Activated T-helper 17 cell treated with anti-CD3 and anti-CD28 coated beads, Interleukin-2, amount 50 U/mL, for 72 hours (primary cell): Measurements from ENCODE around the gene EML4. TPM values are rescaled to one million over a fixed set of nuclear protein-coding genes. Genes with fewer than 3 reads are reported as not detected.
A peak's percentile ranks its signal among the peaks of the same experiment; 100 is the strongest.

Experiments used
- ATAC-seq: fragments of 150-1000 bp; cut with Tn5 transposase; replicated peaks from 2 replicates; pipeline ENCODE4 v1.10.0; 2021; ENCODE audit warnings: mild to moderate bottlenecking, moderate library complexity
- H3K27ac Mint-ChIP-seq: one replicate; pipeline ENCODE4 v1.8.0; 2022; ENCODE audit warnings: mixed read lengths
- H3K27me3 Mint-ChIP-seq: one replicate; pipeline ENCODE4 v1.8.0; 2022; ENCODE audit warnings: mixed read lengths
- H3K36me3 Mint-ChIP-seq: one replicate; pipeline ENCODE4 v1.8.0; 2022; ENCODE audit warnings: low read depth, mild to moderate bottlenecking, mixed read lengths
- H3K4me1 Mint-ChIP-seq: one replicate; pipeline ENCODE4 v1.8.0; 2022; ENCODE audit warnings: mixed read lengths
- H3K4me3 Mint-ChIP-seq: one replicate; pipeline ENCODE4 v1.8.0; 2022; ENCODE audit warnings: mild to moderate bottlenecking, mixed read lengths
- H3K9me3 Mint-ChIP-seq: one replicate; pipeline ENCODE4 v1.8.0; 2022; ENCODE audit warnings: mixed read lengths
- total RNA-seq, 2 donors: library from RNA; stranded (reverse); gene quantifications; one replicate each; pipeline ENCODE4 v1.2.3, GENCODE V29; 2022

EML4 gene
- total RNA-seq, 2 donors from 2014 or later = 69.9 to 93.7 TPM

GRCh38 chr2:42228101-42228500, 58.9 kb downstream of the EML4 start:
- H3K4me1 Mint-ChIP-seq = peaks cover 50% of the 10 kb centered on the region
- no peak for ATAC-seq
- H3K27ac Mint-ChIP-seq = no peak overlapping the region
- H3K4me3 Mint-ChIP-seq = no peak overlapping the region
- peaks cover 20% of the 10 kb centered on the region for H3K36me3 Mint-ChIP-seq
- no peaks in the 10 kb centered on the region for H3K27me3 Mint-ChIP-seq
- no peaks in the 10 kb centered on the region for H3K9me3 Mint-ChIP-seq

DNA sequence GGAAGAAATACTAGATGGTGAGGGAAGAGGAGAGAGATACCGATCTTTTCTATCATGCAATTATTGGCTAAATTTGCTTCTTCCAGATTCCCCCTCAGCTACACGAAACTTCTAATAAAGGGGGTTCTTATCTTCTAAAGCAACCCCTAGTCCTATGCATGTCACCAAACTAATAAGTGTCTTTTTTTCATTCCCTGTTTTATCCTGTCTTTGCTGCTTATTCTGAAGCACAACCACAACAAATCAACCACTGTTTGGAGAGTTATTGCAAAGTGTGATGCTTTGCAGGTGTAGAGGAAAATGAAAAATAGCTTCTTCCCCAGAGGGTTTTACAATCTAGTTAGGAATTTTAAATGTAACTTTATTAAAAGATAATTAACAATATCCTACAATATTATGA, 60.8 kb downstream of the EML4 start:
- no peaks in the 10 kb centered on the region for H3K27me3 Mint-ChIP-seq
- H3K9me3 Mint-ChIP-seq = no peaks in the 10 kb centered on the region
- H3K27ac Mint-ChIP-seq = peak overlapping the region; percentile 2
- peaks cover 32% of the 10 kb centered on the region for H3K4me1 Mint-ChIP-seq
- no peak overlapping the region for H3K4me3 Mint-ChIP-seq
- no peak for ATAC-seq
- H3K36me3 Mint-ChIP-seq = peaks cover 8% of the 10 kb centered on the region

DNA sequence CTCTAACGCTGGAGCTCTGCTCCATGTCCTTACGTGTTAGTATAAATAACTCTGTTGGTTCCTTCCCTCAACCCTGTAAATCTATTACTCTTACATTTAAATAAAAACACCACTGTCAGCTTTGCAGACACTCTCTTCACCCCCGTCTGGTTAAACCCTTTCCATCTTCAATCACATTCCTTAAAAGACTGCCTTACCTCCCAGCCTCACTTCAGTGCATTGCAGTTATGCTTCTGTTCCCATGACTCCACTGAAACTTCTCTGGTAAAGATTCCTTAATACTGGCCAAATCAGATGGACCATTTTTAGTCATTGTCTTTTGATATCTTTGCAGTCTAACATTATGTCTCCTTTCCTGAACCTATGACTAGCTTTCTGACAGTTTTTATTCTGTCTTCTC, 61.7 kb downstream of the EML4 start:
- Mint-ChIP-seq H3K4me3 (peak overlapping the region; percentile 38), H3K4me1 (peaks cover 33% of the 10 kb centered on the region), H3K27ac (peak overlapping the region; percentile 1), H3K9me3 (no peaks in the 10 kb centered on the region), H3K27me3 (no peaks in the 10 kb centered on the region), H3K36me3 (peaks cover 6% of the 10 kb centered on the region)
- ATAC-seq = no peak

DNA sequence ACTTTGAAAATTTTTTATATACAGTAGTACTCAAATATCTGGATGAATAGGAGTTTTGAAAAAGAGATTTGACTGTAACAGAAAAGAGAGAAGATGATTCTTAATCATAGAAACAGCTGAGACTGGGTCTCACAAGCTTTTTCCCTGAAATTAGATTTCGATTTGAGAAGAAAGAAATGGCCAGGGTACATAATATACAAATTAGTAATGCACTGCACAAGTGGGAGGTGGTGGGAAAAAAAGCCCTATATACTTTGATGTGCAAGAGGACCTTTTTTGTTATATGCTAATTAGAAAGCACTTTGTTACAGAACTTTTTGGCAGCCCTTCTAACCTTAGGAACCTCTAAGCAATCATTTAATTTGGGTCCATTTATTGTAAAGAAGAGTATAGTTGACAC, 62.9 kb downstream of the EML4 start:
- Mint-ChIP-seq H3K27me3 (no peaks in the 10 kb centered on the region), H3K9me3 (no peaks in the 10 kb centered on the region), H3K4me3 (no peak overlapping the region), H3K36me3 (peaks cover 6% of the 10 kb centered on the region), H3K27ac (no peak overlapping the region), H3K4me1 (peaks cover 34% of the 10 kb centered on the region)
- peak; percentile 85 for ATAC-seq

DNA sequence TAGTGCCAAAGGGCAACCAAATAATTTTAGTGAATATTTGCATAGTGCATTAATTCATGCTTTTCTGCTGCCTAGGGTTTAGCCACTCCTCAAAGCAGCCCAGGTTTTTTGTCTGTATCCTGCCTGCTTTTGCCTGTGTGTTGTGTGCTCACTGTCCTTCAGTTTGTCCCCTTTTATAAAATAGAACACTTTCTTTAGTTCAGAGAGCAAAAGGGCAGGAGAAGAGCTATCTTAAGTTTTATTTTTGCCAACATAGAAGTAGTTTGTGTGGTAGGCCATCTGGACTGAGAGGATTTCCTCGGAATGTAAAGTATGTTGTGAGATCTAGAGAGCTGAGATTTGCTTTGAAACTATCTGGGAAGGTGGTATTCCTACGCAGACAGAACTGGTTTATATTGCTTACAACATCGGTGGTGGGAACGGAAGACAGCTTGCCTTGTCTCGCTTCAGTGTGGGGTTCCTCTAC, 64.9 kb downstream of the EML4 start:
- no peaks in the 10 kb centered on the region for H3K9me3 Mint-ChIP-seq
- H3K27me3 Mint-ChIP-seq = no peaks in the 10 kb centered on the region
- no peak for ATAC-seq
- no peak overlapping the region for H3K4me3 Mint-ChIP-seq
- H3K27ac Mint-ChIP-seq = no peak overlapping the region
- peaks cover 42% of the 10 kb centered on the region for H3K4me1 Mint-ChIP-seq
- no peaks in the 10 kb centered on the region for H3K36me3 Mint-ChIP-seq

GRCh38 chr2:42236911-42237310, 67.8 kb downstream of the EML4 start:
- no peaks in the 10 kb centered on the region for H3K36me3 Mint-ChIP-seq
- H3K9me3 Mint-ChIP-seq = no peaks in the 10 kb centered on the region
- no peak for ATAC-seq
- peaks cover 37% of the 10 kb centered on the region for H3K4me1 Mint-ChIP-seq
- no peaks in the 10 kb centered on the region for H3K27me3 Mint-ChIP-seq
- H3K4me3 Mint-ChIP-seq = no peak overlapping the region
- peak overlapping the region; percentile 49 for H3K27ac Mint-ChIP-seq

DNA sequence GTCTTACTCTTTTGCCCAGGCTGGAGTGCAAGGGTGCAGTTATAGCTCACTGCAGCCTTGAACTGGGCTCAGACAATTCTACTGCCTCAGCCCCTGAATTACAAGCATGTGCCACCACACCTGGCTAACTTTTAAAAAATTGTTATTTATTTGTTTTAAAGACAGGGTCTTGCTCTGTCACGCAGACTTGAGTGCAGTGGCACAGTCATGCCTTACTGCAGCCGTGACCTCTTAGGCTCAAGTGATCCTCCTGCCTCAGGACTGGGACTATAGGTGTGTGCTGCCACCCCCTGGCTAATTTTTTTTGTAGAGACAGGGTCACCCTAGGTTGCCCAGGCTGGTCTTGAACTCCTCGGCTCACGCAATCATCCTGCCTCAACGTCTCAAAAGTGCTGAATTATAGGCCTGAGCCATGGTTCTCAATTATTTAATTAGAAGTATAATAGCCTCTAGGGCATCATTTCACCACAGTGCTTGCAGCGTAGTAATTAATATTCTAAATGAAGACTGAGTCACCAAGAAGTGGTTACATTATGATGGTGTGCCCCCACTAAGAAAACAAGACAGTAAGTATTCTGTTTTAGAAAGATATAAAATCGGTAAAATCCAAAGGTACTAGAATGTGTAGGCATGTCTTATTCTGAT, 69.6 kb downstream of the EML4 start:
- no peaks in the 10 kb centered on the region for H3K36me3 Mint-ChIP-seq
- no peaks in the 10 kb centered on the region for H3K9me3 Mint-ChIP-seq
- peaks cover 48% of the 10 kb centered on the region for H3K4me1 Mint-ChIP-seq
- H3K4me3 Mint-ChIP-seq = peak overlapping the region; percentile 27
- peak overlapping the region; percentile 39 for H3K27ac Mint-ChIP-seq
- no peaks in the 10 kb centered on the region for H3K27me3 Mint-ChIP-seq
- ATAC-seq = peak; percentile 95

DNA sequence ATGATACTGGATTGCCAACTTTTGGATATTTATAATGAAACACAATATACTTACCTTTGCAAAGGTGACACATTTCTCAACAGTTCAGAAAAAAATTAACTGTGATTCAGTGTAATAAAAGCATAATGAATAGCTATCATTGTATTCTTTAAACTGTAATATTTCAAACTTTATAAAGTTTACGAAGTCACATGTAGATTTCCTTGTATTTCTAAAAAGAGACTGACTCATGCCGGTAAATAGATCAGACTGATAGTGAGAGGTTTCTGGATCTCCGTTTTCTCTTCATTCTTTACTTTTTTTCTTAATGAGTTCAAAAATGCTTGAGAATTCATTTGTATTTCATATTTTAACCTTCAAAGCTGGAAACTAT, 70.1 kb downstream of the EML4 start:
- H3K27me3 Mint-ChIP-seq = no peaks in the 10 kb centered on the region

GRCh38 chr2:42239811-42240210, 70.7 kb downstream of the EML4 start:
- Mint-ChIP-seq H3K27ac (peak overlapping the region; percentile 39), H3K9me3 (no peaks in the 10 kb centered on the region), H3K36me3 (peaks cover 4% of the 10 kb centered on the region), H3K4me1 (peaks cover 52% of the 10 kb centered on the region), H3K4me3 (peak overlapping the region; percentile 27), H3K27me3 (no peaks in the 10 kb centered on the region)
- ATAC-seq = peak; percentile 45

More for the DNA sequence above, 70.1 kb downstream of the EML4 start:
- H3K4me1 Mint-ChIP-seq = peaks cover 48% of the 10 kb centered on the region
- no peaks in the 10 kb centered on the region for H3K36me3 Mint-ChIP-seq
- H3K4me3 Mint-ChIP-seq = peak overlapping the region; percentile 27
- no peak for ATAC-seq
- H3K27ac Mint-ChIP-seq = peak overlapping the region; percentile 39
- H3K9me3 Mint-ChIP-seq = no peaks in the 10 kb centered on the region

GRCh38 chr2:42241517-42241916, 72.4 kb downstream of the EML4 start:
- H3K9me3 Mint-ChIP-seq = no peaks in the 10 kb centered on the region
- H3K4me3 Mint-ChIP-seq = no peak overlapping the region
- peaks cover 46% of the 10 kb centered on the region for H3K4me1 Mint-ChIP-seq
- H3K27ac Mint-ChIP-seq = peak overlapping the region; percentile 40
- no peaks in the 10 kb centered on the region for H3K27me3 Mint-ChIP-seq
- no peak for ATAC-seq
- peaks cover 20% of the 10 kb centered on the region for H3K36me3 Mint-ChIP-seq

DNA sequence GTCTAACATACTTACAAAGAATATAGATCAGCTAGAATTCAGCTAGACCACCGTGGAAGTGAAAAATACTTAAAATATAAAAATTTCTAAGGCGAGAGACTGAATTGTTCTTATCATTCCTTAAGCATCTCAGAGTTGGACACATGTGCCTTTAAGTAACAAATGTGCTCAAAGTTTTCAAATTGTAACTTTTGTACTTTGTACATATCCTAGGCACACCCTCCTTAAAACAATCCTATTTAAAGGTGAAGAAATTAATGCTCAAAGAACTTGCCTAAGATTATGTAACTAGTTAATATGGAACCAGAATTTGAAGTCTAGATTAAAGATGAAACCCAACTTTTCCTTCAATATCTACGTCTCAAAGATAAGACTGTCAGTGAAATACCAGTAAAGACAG, 74.1 kb downstream of the EML4 start:
- Mint-ChIP-seq H3K9me3 (no peaks in the 10 kb centered on the region), H3K4me1 (peaks cover 40% of the 10 kb centered on the region), H3K27ac (no peak overlapping the region), H3K36me3 (peaks cover 34% of the 10 kb centered on the region), H3K27me3 (no peaks in the 10 kb centered on the region), H3K4me3 (no peak overlapping the region)
- no peak for ATAC-seq

GRCh38 chr2:42244520-42244919, 75.4 kb downstream of the EML4 start:
- Mint-ChIP-seq H3K4me3 (peak overlapping the region; percentile 9), H3K36me3 (peaks cover 40% of the 10 kb centered on the region), H3K27ac (peak overlapping the region; percentile 40), H3K27me3 (no peaks in the 10 kb centered on the region), H3K4me1 (peaks cover 32% of the 10 kb centered on the region), H3K9me3 (no peaks in the 10 kb centered on the region)
- ATAC-seq = peak; percentile 68

GRCh38 chr2:42245396-42245795, 76.2 kb downstream of the EML4 start:
- ATAC-seq = no peak
- Mint-ChIP-seq H3K4me1 (peaks cover 28% of the 10 kb centered on the region), H3K36me3 (peaks cover 49% of the 10 kb centered on the region), H3K4me3 (no peak overlapping the region), H3K9me3 (no peaks in the 10 kb centered on the region), H3K27ac (no peak overlapping the region), H3K27me3 (no peaks in the 10 kb centered on the region)

DNA sequence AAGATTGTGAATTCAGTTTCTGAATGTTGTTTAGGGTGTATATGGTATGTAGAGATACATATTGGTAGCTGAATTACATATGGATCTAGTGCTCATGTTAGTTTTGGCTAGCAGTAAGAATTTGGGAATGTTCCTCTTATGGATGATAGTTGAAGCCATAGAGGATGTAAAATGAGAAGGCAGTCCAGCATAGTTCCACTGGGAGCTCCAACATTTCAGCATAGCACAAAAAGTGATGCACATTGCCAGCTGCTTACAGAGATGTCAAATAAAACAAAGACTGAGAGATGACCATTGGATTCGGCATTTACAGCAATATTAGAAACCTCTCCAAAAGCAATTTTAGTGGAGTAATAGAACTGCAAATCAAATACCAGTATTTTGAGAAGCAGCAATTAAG, 77.4 kb downstream of the EML4 start:
- H3K4me1 Mint-ChIP-seq = peaks cover 27% of the 10 kb centered on the region
- no peaks in the 10 kb centered on the region for H3K9me3 Mint-ChIP-seq
- H3K27me3 Mint-ChIP-seq = no peaks in the 10 kb centered on the region
- H3K36me3 Mint-ChIP-seq = peaks cover 55% of the 10 kb centered on the region
- H3K4me3 Mint-ChIP-seq = no peak overlapping the region
- no peak for ATAC-seq
- H3K27ac Mint-ChIP-seq = no peak overlapping the region

DNA sequence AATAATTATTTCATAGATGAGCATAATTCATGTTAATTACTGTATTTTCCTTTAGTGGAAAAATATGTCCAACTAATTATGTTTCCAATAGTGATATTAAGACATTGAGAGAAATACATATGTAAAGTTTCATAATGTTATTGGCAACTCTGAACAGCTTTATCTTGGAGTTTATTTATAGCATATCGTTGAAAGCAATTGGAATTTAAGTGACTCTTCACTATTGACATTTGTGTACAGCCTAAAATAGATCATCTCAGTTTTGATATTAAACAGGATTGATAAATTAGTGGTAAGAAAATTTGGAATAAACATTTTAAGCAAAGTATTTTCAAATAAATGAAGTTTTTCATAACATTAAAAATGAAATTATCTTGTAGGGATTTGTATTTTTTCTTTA, 79.7 kb downstream of the EML4 start:
- Mint-ChIP-seq H3K27ac (no peak overlapping the region), H3K27me3 (no peaks in the 10 kb centered on the region), H3K36me3 (peaks cover 70% of the 10 kb centered on the region), H3K9me3 (no peaks in the 10 kb centered on the region), H3K4me3 (no peak overlapping the region), H3K4me1 (peaks cover 36% of the 10 kb centered on the region)
- ATAC-seq = no peak

DNA sequence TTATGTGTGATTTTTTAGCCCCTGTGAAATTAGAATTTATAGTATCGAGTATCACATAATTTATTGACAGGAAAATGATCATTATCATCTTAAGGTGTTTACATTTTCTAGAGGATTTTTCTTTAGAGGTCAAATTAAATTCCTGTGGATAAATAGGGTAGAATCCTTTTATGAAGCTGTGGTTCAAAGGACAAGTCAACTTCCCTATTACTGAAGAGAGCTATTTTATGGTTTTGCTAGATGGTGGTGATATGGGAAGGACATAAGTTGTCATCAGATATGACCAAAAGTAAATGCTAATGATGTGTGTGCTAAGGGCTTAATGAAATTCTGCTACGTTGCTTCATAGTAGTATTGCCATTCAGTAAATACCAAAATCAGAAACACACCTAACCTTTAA, 80.1 kb downstream of the EML4 start:
- ATAC-seq = no peak
- Mint-ChIP-seq H3K27me3 (no peaks in the 10 kb centered on the region), H3K27ac (no peak overlapping the region), H3K9me3 (no peaks in the 10 kb centered on the region), H3K36me3 (peaks cover 75% of the 10 kb centered on the region), H3K4me1 (peaks cover 40% of the 10 kb centered on the region), H3K4me3 (no peak overlapping the region)
